Neural progenitor cell (in vitro differentiated cells): ENCODE data around the gene CCDC110.

Experiments used
- CTCF ChIP-seq: fragments of 200-600 bp; sonication (generic); IDR thresholded peaks from 2 replicates; pipeline ENCODE4 v1.5.1; 2017; ENCODE audit warnings: antibody characterized with exemption, mild to moderate bottlenecking
- EZH2 ChIP-seq: fragments of 200-600 bp; sonication (generic); IDR thresholded peaks from 2 replicates; pipeline ENCODE4 v1.6.1; 2017; ENCODE audit warnings: antibody characterized with exemption, mild to moderate bottlenecking, moderate library complexity
- EZH2phosphoT487 ChIP-seq: fragments of 200-600 bp; sonication (generic); IDR thresholded peaks from 2 replicates; pipeline ENCODE4 v1.6.1; 2017; ENCODE audit warnings: antibody characterized with exemption

GRCh38 chr4:185520119-185520518 lies 48.6 kb upstream of the CCDC110 start:
- TF ChIP-seq EZH2 = no peak
- no peak for TF ChIP-seq EZH2phosphoT487
- no peak for TF ChIP-seq CTCF
